PC-9 (cell line): ENCODE data around the gene HDAC1. TPM values are rescaled to one million over a fixed set of nuclear protein-coding genes. Genes with fewer than 3 reads are reported as not detected.

Source experiments
- BruUV-seq: library from RNA; stranded (reverse); fragments of 400-500 nt; replicated peaks from 2 replicates; lab custom pipeline; 2021; lab: Mats Ljungman, UMichigan
- CTCF ChIA-PET: fragments of 300-600 bp; sonication (Branson Sonifier 250); formaldehyde crosslinking; loops from one replicate; lab custom pipeline; 2022; ENCODE audit warnings: antibody characterized with exemption; lab: Charles Lee
- POLR2A ChIA-PET: fragments of 300-600 bp; sonication (Branson Sonifier 250); formaldehyde crosslinking; loops from one replicate; lab custom pipeline; 2022; ENCODE audit warnings: antibody characterized with exemption; ENCODE audit not compliant: unreplicated experiment; lab: Charles Lee
- DNase-seq, 2 experiments: peaks; one replicate each; pipeline versions ENCODE4 v3.0.0 to v3.0.0-alpha.2; 2015 to 2022; ENCODE audit warnings: mixed read lengths in 1 of 2
- H2AFZ ChIP-seq: fragments of 200-600 bp; sonication (generic); 2 replicates; pipeline ENCODE4 v1.8.1; 2017; ENCODE audit warnings: antibody characterized with exemption
- H3F3A ChIP-seq: fragments of 200-600 bp; sonication (generic); 2 replicates; pipeline ENCODE4 v1.8.1; 2017; ENCODE audit warnings: antibody characterized with exemption, mild to moderate bottlenecking, low read depth; ENCODE audit not compliant: insufficient read depth
- H3K27ac ChIP-seq: fragments of 200-600 bp; sonication (generic); 2 replicates; pipeline ENCODE4 v1.6.1; 2016; ENCODE audit warnings: mixed run types
- H3K27me3 ChIP-seq: fragments of 200-600 bp; sonication (generic); 2 replicates; pipeline ENCODE4 v1.6.1; 2016; ENCODE audit warnings: low read depth, mixed run types; ENCODE audit not compliant: insufficient read depth
- H3K36me3 ChIP-seq: fragments of 200-600 bp; sonication (generic); 2 replicates; pipeline ENCODE4 v1.6.1; 2016; ENCODE audit warnings: low read depth, mixed run types
- H3K4me1 ChIP-seq: fragments of 200-600 bp; sonication (generic); replicated peaks from 2 replicates; pipeline ENCODE4 v1.6.1; 2016; ENCODE audit warnings: mixed run types; ENCODE audit not compliant: insufficient read depth
- H3K4me2 ChIP-seq: fragments of 200-600 bp; sonication (generic); 2 replicates; pipeline ENCODE4 v1.6.1; 2017; ENCODE audit warnings: mixed run types
- H3K4me3 ChIP-seq: fragments of 200-600 bp; sonication (generic); 2 replicates; pipeline ENCODE4 v1.6.1; 2016; ENCODE audit warnings: mixed run types
- H3K79me2 ChIP-seq: fragments of 200-600 bp; sonication (generic); 2 replicates; pipeline ENCODE4 v1.6.1; 2017; ENCODE audit warnings: low read depth, mixed run types
- H3K9me2 ChIP-seq: fragments of 200-600 bp; sonication (generic); 2 replicates; pipeline ENCODE4 v1.8.1; 2017; ENCODE audit warnings: mild to moderate bottlenecking; ENCODE audit not compliant: insufficient read depth
- H3K9me3 ChIP-seq: fragments of 200-600 bp; sonication (generic); 2 replicates; pipeline ENCODE4 v1.8.1; 2016; ENCODE audit warnings: low read depth; ENCODE audit not compliant: insufficient read depth
- H4K20me1 ChIP-seq: fragments of 200-600 bp; sonication (generic); 2 replicates; pipeline ENCODE4 v1.8.1; 2017; ENCODE audit not compliant: insufficient read depth
- CTCF ChIP-seq: fragments of 200-600 bp; sonication (generic); conservative IDR thresholded peaks from 2 replicates; pipeline ENCODE4 v1.6.1; 2017; ENCODE audit warnings: mixed run types, antibody characterized with exemption, mild to moderate bottlenecking, moderate library complexity
- EZH2 ChIP-seq: fragments of 200-600 bp; sonication (generic); IDR thresholded peaks from 2 replicates; pipeline ENCODE4 v1.8.0; 2017; ENCODE audit warnings: antibody characterized with exemption, low read depth
- intact Hi-C: fragments of 100-400 bp; cut with micrococcal nuclease; formaldehyde crosslinking; loops from one replicate; pipeline ENCODE4 v1.10.0; 2022; ENCODE audit not compliant: unreplicated experiment
- total RNA-seq: library from RNA; stranded (reverse); gene quantifications from 2 replicates; pipeline ENCODE4 v1.2.3, GENCODE V29; 2021

The HDAC1 gene
- total RNA-seq, 1 experiment from 2014 or later, result 171 TPM

- no TSS peak for BruUV-seq
- DNase-seq, result no peak
- CTCF ChIA-PET, result no interaction called here
- Histone ChIP-seq H3K9me2 (no peaks in the 10 kb centered on the region), H3K79me2 (no peaks in the 10 kb centered on the region), H3K4me3 (no peak overlapping the region), H4K20me1 (0 out of 2 replicates have a peak, but pooled peaks cover 6% of the 10 kb centered on the region), H3F3A (peaks cover 6% of the 10 kb centered on the region; the same call in 1 of the 2 replicates), H3K4me1 (no peaks in the 10 kb centered on the region), H2AFZ (no peak overlapping the region), H3K36me3 (peaks cover 40% of the 10 kb centered on the region), H3K4me2 (no peak overlapping the region), H3K27me3 (no peaks in the 10 kb centered on the region), H3K27ac (no peak overlapping the region), H3K9me3 (no peaks in the 10 kb centered on the region)
- intact Hi-C loops, result no loop called here
- POLR2A ChIA-PET, result interaction anchor here (0.5 kb wide), 1 partner anchor 337 kb away, joined by 6 read pairs; no protein-coding TSS in a partner anchor
- TF ChIP-seq EZH2 (no peak), CTCF (no peak)
Measured at GRCh38 chr1:32377541-32378220, 85.8 kb downstream of the HDAC1 start.

GRCh38 chr1:32380057-32380456, 88.2 kb downstream of the HDAC1 start:
- POLR2A ChIA-PET, result no interaction called here
- H3K36me3 ChIP-seq, result peaks cover 40% of the 10 kb centered on the region
- intact Hi-C loops, result no loop called here
- CTCF ChIA-PET, result no interaction called here
- no peaks in the 10 kb centered on the region for H3K9me2 ChIP-seq
- no peak for TF ChIP-seq EZH2
- no peak for TF ChIP-seq CTCF
- H3K79me2 ChIP-seq, result no peaks in the 10 kb centered on the region
- H3K4me1 ChIP-seq, result no peaks in the 10 kb centered on the region
- H3F3A ChIP-seq, result no peaks in the 10 kb centered on the region; the same call in 1 of the 2 replicates
- H3K27me3 ChIP-seq, result no peaks in the 10 kb centered on the region
- H3K9me3 ChIP-seq, result no peaks in the 10 kb centered on the region
- no peak overlapping the region for H2AFZ ChIP-seq
- BruUV-seq, result no TSS peak
- no peak overlapping the region for H3K27ac ChIP-seq
- DNase-seq, result no peak
- H4K20me1 ChIP-seq, result peaks cover 10% of the 10 kb centered on the region; the same call in 1 of the 2 replicates
- H3K4me2 ChIP-seq, result no peak overlapping the region
- H3K4me3 ChIP-seq, result no peak overlapping the region

Other genes with a start within 250 kb of the HDAC1 start
- gene TMEM39B, start 219.1 kb upstream of the HDAC1 start, total RNA-seq, result 26.0 and 27.2 TPM in 2 replicates
- gene KPNA6, start 184.0 kb upstream of the HDAC1 start, total RNA-seq, result 76.0 and 89.9 TPM in 2 replicates
- 32.0 and 45.8 TPM in 2 replicates for gene TXLNA, start 112.4 kb upstream of the HDAC1 start, total RNA-seq
- 4.4 and 4.7 TPM in 2 replicates for gene CCDC28B, start 91.5 kb upstream of the HDAC1 start, total RNA-seq
- 4.9 and 5.0 TPM in 2 replicates for gene IQCC, start 86.4 kb upstream of the HDAC1 start, total RNA-seq
- not detected in 2 replicates for gene DCDC2B, start 83.0 kb upstream of the HDAC1 start, total RNA-seq
- gene TMEM234, start 69.7 kb upstream of the HDAC1 start, total RNA-seq, result 14.1 and 18.1 TPM in 2 replicates
- 199 and 229 TPM in 2 replicates for gene EIF3I, start 69.7 kb upstream of the HDAC1 start, total RNA-seq
- 1.6 and 2.2 TPM in 2 replicates for gene FAM167B, start 44.9 kb upstream of the HDAC1 start, total RNA-seq
- gene LCK, start 40.8 kb upstream of the HDAC1 start, total RNA-seq, result 2.0 and 2.6 TPM in 2 replicates
- 91.5 and 117 TPM in 2 replicates for gene MARCKSL1, start 44.1 kb downstream of the HDAC1 start, total RNA-seq
- gene FAM229A, start 70.4 kb downstream of the HDAC1 start, total RNA-seq, result 11.7 and 13.1 TPM in 2 replicates
- 3.8 and 3.9 TPM in 2 replicates for gene TSSK3, start 70.5 kb downstream of the HDAC1 start, total RNA-seq
- 74.0 and 76.2 TPM in 2 replicates for gene BSDC1, start 102.4 kb downstream of the HDAC1 start, total RNA-seq
- 0.05 and 0.09 TPM in 2 replicates for gene ZBTB8B, start 173.0 kb downstream of the HDAC1 start, total RNA-seq
- 4.2 and 4.3 TPM in 2 replicates for gene ZBTB8A, start 247.3 kb downstream of the HDAC1 start, total RNA-seq